HEK293 (cell line): Measurements from ENCODE around the gene TAGLN2.

Source experiments
- CTCF ChIA-PET: fragments of 350-600 bp; formaldehyde crosslinking; extraction: SDS; loops from one replicate; lab custom pipeline; 2021; ENCODE audit warnings: antibody characterized with exemption; lab: Yijun Ruan, JAX
- POLR2A ChIA-PET: fragments of 300-600 bp; formaldehyde crosslinking; extraction: SDS; loops from one replicate; lab custom pipeline; 2020; ENCODE audit warnings: antibody characterized with exemption, inconsistent platforms; lab: Yijun Ruan, JAX
- H3K27ac ChIP-seq: fragments of 200-500 bp; sonication (Bioruptor generic); 2 replicates; pipeline ENCODE4 v1.5.1; 2014; ENCODE audit warnings: low read depth, low read length, control low read depth, inconsistent platforms; ENCODE audit errors: extremely low read depth
- H3K36me3 ChIP-seq, 2 experiments: fragments of 200-500 bp in 1 of 2; sonication (Bioruptor generic) in 1 of 2; 1 replicate in 1 of 2; 2 replicates in 1 of 2; pipeline ENCODE4 v1.5.1; 2014 to 2017; ENCODE audit warnings: inconsistent platforms in 2 of 2, low read length in 2 of 2; ENCODE audit not compliant: control insufficient read depth in 2 of 2, insufficient read depth in 1 of 2
- H3K4me1 ChIP-seq: fragments of 200-500 bp; sonication (Bioruptor generic); 2 replicates; pipeline ENCODE4 v1.5.1; 2014; ENCODE audit warnings: mild to moderate bottlenecking, low read length, inconsistent platforms; ENCODE audit not compliant: control insufficient read depth, insufficient read depth
- H3K4me3 ChIP-seq: 2 replicates; pipeline ENCODE4 v1.5.1; 2011; ENCODE audit warnings: low read depth, mild to moderate bottlenecking, control low read depth, low read length, moderate library complexity
- H3K9me3 ChIP-seq: fragments of 200-500 bp; sonication (Bioruptor generic); 2 replicates; pipeline ENCODE4 v1.5.1; 2014; ENCODE audit warnings: low read depth, low read length, inconsistent platforms; ENCODE audit not compliant: control insufficient read depth, insufficient read depth
- EGR2 ChIP-seq: fragments of 450-650 bp; formaldehyde crosslinking; IDR thresholded peaks from 2 replicates; pipeline ENCODE4 v1.5.1; 2016; ENCODE audit warnings: low read depth, missing biosample characterization, missing genetic modification characterization
- GLIS2 ChIP-seq: fragments of 450-650 bp; formaldehyde crosslinking; IDR thresholded peaks from 2 replicates; pipeline ENCODE4 v1.5.1; 2016; ENCODE audit warnings: missing biosample characterization, missing genetic modification characterization
- RBAK ChIP-seq: fragments of 450-650 bp; formaldehyde crosslinking; IDR thresholded peaks from 2 replicates; pipeline ENCODE4 v1.5.1; 2016; ENCODE audit warnings: missing biosample characterization, missing genetic modification characterization
- ZBTB17 ChIP-seq: fragments of 450-650 bp; formaldehyde crosslinking; IDR thresholded peaks from 2 replicates; pipeline ENCODE4 v1.5.1; 2016; ENCODE audit warnings: missing biosample characterization, missing genetic modification characterization
- ZFP3 ChIP-seq: fragments of 450-650 bp; formaldehyde crosslinking; IDR thresholded peaks from 2 replicates; pipeline ENCODE4 v1.5.1; 2016; ENCODE audit warnings: low read depth, missing biosample characterization, missing genetic modification characterization
- ZNF112 ChIP-seq: fragments of 450-650 bp; formaldehyde crosslinking; IDR thresholded peaks from 2 replicates; pipeline ENCODE4 v1.5.0; 2017; ENCODE audit warnings: missing biosample characterization, missing genetic modification characterization
- ZNF16 ChIP-seq: fragments of 450-650 bp; formaldehyde crosslinking; IDR thresholded peaks from 2 replicates; pipeline ENCODE4 v1.5.1; 2016; ENCODE audit warnings: low read depth, missing biosample characterization, missing genetic modification characterization
- ZNF202 ChIP-seq: fragments of 450-650 bp; formaldehyde crosslinking; IDR thresholded peaks from 2 replicates; pipeline ENCODE4 v1.5.1; 2016; ENCODE audit warnings: missing biosample characterization, missing genetic modification characterization, borderline replicate concordance
- ZNF341 ChIP-seq: fragments of 450-650 bp; formaldehyde crosslinking; IDR thresholded peaks from 2 replicates; pipeline ENCODE4; 2016; ENCODE audit warnings: low read depth, missing biosample characterization, missing genetic modification characterization
- ZNF416 ChIP-seq: fragments of 450-650 bp; formaldehyde crosslinking; IDR thresholded peaks from 2 replicates; pipeline ENCODE4 v1.5.1; 2016; ENCODE audit warnings: missing biosample characterization, missing genetic modification characterization
- ZNF530 ChIP-seq: fragments of 450-650 bp; formaldehyde crosslinking; IDR thresholded peaks from 2 replicates; pipeline ENCODE4 v1.5.1; 2016; ENCODE audit warnings: low read depth, missing biosample characterization, missing genetic modification characterization
- ZNF585B ChIP-seq: fragments of 450-650 bp; formaldehyde crosslinking; IDR thresholded peaks from 2 replicates; pipeline ENCODE4 v1.5.1; 2016; ENCODE audit warnings: missing biosample characterization, missing genetic modification characterization
- ZNF621 ChIP-seq: fragments of 450-650 bp; formaldehyde crosslinking; IDR thresholded peaks from 2 replicates; pipeline ENCODE4 v1.5.1; 2017; ENCODE audit warnings: missing biosample characterization, missing genetic modification characterization
- ZNF664 ChIP-seq: fragments of 450-650 bp; formaldehyde crosslinking; IDR thresholded peaks from 2 replicates; pipeline ENCODE4 v1.5.1; 2016; ENCODE audit warnings: missing biosample characterization, missing genetic modification characterization
- ZNF791 ChIP-seq: fragments of 450-650 bp; formaldehyde crosslinking; IDR thresholded peaks from 2 replicates; pipeline ENCODE4 v1.5.1; 2016; ENCODE audit warnings: missing biosample characterization, missing genetic modification characterization
- TF ChIP-seq, protein P1 (sequence below): fragments of 450-650 bp; formaldehyde crosslinking; IDR thresholded peaks from 2 replicates; pipeline ENCODE4 v1.5.1; 2016; ENCODE audit warnings: missing biosample characterization, missing genetic modification characterization
- TF ChIP-seq, protein P2 (sequence below): fragments of 450-650 bp; formaldehyde crosslinking; IDR thresholded peaks from 2 replicates; pipeline ENCODE4 v1.5.1; 2016; ENCODE audit warnings: missing biosample characterization, missing genetic modification characterization
- TF ChIP-seq, protein P3 (sequence below): fragments of 450-650 bp; formaldehyde crosslinking; IDR thresholded peaks from 2 replicates; pipeline ENCODE4 v1.5.1; 2017; ENCODE audit warnings: missing biosample characterization, missing genetic modification characterization
- TF ChIP-seq, protein P4 (sequence below): fragments of 450-650 bp; formaldehyde crosslinking; IDR thresholded peaks from 2 replicates; pipeline ENCODE4 v1.5.1; 2016; ENCODE audit warnings: missing biosample characterization, missing genetic modification characterization, low read depth

TAGLN2 gene

DNA sequence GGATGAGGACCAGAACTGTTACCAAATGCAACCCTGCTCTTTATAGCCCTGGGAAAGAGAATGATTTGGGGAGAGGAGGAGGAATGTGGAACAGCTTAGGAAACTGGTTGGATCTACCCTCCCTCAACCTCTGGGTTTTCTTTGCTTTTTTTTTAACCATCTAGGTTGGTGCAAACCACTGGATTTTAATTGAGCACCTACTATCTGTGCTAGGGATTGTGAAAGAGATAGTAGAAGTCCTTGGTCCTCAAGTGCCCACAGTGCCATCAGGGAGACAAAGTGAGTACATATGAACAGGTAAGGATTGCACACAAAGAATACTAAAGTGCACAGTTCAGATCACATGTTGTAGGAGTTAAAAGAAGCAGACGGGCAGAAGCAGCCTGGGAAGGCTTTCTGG lies 4.7 kb downstream of the TAGLN2 start (continued):
- TF ChIP-seq ZNF791 (tag by site-specific recombination), result no peak
- peak; percentile 98 for TF ChIP-seq ZNF664 (tag by site-specific recombination)
- no peak for TF ChIP-seq GLIS2 (tag by site-specific recombination)
- TF ChIP-seq RBAK (tag by site-specific recombination), result no peak
- no peak for TF ChIP-seq ZNF202
- TF ChIP-seq ZNF416, result no peak

DNA sequence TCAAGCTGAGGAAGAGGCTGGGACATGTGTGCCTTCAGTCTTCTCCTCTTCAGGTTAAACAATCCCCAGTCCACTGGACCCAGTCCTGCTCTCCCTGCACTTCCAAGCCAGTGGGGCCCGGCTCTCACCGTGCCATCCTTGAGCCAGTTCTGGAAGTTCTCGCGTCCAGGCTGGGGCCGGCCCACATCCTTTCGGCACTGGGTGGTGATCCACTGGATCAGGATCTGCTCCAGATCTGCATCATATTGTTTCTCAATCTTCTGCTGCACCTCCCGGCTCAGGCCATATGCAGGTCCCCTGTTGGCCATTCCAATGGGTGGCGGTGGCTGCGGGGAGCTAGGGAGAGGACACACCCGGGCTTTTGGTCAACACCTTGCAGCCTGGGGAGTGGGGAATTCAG lies 5.1 kb downstream of the TAGLN2 start:
- Histone ChIP-seq H3K9me3 (no peaks in the 10 kb centered on the region), H3K4me3 (no peak overlapping the region), H3K36me3 (peaks cover 6 to 56% of the 10 kb centered on the region in 2 experiments; a peak in 2 of 3 replicates), H3K4me1 (peaks cover 27% of the 10 kb centered on the region), H3K27ac (no peak overlapping the region)
- POLR2A ChIA-PET, result no interaction called here
- CTCF ChIA-PET, result interaction anchor here (2.2 kb wide), 1 partner anchor 87 kb away, joined by 14 read pairs; no protein-coding TSS in a partner anchor
- TF ChIP-seq, protein P1, sequence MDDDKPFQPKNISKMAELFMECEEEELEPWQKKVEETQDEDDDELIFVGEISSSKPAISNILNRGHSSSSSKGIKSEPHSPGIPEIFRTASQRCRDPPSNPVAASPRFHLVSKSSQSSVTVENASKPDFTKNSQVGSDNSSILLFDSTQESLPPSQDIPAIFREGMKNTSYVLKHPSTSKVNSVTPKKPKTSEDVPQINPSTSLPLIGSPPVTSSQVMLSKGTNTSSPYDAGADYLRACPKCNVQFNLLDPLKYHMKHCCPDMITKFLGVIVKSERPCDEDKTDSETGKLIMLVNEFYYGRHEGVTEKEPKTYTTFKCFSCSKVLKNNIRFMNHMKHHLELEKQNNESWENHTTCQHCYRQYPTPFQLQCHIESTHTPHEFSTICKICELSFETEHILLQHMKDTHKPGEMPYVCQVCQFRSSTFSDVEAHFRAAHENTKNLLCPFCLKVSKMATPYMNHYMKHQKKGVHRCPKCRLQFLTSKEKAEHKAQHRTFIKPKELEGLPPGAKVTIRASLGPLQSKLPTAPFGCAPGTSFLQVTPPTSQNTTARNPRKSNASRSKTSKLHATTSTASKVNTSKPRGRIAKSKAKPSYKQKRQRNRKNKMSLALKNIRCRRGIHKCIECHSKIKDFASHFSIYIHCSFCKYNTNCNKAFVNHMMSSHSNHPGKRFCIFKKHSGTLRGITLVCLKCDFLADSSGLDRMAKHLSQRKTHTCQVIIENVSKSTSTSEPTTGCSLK (tag by site-specific recombination), result no peak
- no peak for TF ChIP-seq ZNF16 (tag by site-specific recombination)
- no peak for TF ChIP-seq ZNF112 (tag by site-specific recombination)
- TF ChIP-seq ZNF341 (tag by site-specific recombination), result no peak
- TF ChIP-seq, protein P2, sequence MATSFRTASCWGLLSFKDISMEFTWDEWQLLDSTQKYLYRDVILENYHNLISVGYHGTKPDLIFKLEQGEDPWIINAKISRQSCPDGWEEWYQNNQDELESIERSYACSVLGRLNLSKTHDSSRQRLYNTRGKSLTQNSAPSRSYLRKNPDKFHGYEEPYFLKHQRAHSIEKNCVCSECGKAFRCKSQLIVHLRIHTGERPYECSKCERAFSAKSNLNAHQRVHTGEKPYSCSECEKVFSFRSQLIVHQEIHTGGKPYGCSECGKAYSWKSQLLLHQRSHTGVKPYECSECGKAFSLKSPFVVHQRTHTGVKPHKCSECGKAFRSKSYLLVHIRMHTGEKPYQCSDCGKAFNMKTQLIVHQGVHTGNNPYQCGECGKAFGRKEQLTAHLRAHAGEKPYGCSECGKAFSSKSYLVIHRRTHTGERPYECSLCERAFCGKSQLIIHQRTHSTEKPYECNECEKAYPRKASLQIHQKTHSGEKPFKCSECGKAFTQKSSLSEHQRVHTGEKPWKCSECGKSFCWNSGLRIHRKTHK, result no peak
- no peak for TF ChIP-seq ZNF530
- no peak for TF ChIP-seq ZFP3 (tag by site-specific recombination)
- no peak for TF ChIP-seq ZBTB17 (tag by site-specific recombination)
- TF ChIP-seq, protein P3, sequence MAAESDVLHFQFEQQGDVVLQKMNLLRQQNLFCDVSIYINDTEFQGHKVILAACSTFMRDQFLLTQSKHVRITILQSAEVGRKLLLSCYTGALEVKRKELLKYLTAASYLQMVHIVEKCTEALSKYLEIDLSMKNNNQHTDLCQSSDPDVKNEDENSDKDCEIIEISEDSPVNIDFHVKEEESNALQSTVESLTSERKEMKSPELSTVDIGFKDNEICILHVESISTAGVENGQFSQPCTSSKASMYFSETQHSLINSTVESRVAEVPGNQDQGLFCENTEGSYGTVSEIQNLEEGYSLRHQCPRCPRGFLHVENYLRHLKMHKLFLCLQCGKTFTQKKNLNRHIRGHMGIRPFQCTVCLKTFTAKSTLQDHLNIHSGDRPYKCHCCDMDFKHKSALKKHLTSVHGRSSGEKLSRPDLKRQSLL, result no peak
- TF ChIP-seq EGR2 (tag by site-specific recombination), result no peak
- no peak for TF ChIP-seq ZNF621 (tag by site-specific recombination)
- no peak for TF ChIP-seq ZNF585B (tag by site-specific recombination)
- TF ChIP-seq, protein P4, sequence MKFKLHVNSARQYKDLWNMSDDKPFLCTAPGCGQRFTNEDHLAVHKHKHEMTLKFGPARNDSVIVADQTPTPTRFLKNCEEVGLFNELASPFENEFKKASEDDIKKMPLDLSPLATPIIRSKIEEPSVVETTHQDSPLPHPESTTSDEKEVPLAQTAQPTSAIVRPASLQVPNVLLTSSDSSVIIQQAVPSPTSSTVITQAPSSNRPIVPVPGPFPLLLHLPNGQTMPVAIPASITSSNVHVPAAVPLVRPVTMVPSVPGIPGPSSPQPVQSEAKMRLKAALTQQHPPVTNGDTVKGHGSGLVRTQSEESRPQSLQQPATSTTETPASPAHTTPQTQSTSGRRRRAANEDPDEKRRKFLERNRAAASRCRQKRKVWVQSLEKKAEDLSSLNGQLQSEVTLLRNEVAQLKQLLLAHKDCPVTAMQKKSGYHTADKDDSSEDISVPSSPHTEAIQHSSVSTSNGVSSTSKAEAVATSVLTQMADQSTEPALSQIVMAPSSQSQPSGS, result no peak
